ENCODE data around the gene NDUFA13.

The NDUFA13 gene

GRCh38 chr19:19558055-19558454 is 42.0 kb downstream of the NDUFA13 start:
- TF ChIP-seq, protein P1, sequence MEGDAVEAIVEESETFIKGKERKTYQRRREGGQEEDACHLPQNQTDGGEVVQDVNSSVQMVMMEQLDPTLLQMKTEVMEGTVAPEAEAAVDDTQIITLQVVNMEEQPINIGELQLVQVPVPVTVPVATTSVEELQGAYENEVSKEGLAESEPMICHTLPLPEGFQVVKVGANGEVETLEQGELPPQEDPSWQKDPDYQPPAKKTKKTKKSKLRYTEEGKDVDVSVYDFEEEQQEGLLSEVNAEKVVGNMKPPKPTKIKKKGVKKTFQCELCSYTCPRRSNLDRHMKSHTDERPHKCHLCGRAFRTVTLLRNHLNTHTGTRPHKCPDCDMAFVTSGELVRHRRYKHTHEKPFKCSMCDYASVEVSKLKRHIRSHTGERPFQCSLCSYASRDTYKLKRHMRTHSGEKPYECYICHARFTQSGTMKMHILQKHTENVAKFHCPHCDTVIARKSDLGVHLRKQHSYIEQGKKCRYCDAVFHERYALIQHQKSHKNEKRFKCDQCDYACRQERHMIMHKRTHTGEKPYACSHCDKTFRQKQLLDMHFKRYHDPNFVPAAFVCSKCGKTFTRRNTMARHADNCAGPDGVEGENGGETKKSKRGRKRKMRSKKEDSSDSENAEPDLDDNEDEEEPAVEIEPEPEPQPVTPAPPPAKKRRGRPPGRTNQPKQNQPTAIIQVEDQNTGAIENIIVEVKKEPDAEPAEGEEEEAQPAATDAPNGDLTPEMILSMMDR (IDR thresholded peaks at IDR 0.05; ENCODE audit: extremely low read depth, insufficient read depth, missing control alignments) = no peak
- in situ Hi-C loops (cut with MboI; ENCODE audit: low pct_unique_long_range_greater_than_20kb, low sequenced_read_pairs, unreplicated experiment) = no loop called here
- DNase-seq (ENCODE audit: low spot score) = no peak

DNA sequence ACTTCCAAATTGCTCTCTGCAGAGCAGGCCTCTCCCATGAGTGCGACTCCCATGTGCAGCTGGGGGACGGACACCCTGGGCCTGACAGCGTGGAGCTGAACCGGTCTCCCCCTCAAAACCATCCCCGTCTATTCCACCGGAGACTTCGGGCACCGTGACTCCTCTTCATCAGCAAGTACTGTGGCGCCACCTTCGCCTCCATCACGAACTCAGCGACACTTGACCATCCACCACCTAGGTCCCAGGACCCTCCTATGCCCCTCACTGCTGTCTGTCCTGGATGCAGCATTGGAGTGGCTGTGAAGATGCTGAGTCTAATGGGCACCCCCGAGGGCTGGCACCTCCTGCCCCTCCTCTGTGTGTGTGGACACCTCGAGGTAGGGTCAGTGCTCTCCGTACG is 42.6 kb downstream of the NDUFA13 start:
- in situ Hi-C loops (cut with MboI; ENCODE audit: low pct_unique_long_range_greater_than_20kb, low sequenced_read_pairs, unreplicated experiment) = no loop called here
- TF ChIP-seq, protein P1 (IDR thresholded peaks at IDR 0.05; ENCODE audit: extremely low read depth, insufficient read depth, missing control alignments) = no peak
- DNase-seq (ENCODE audit: low spot score) = no peak

GRCh38 chr19:19559931-19560330 is 43.9 kb downstream of the NDUFA13 start:
- no peak for DNase-seq (ENCODE audit: low spot score)
- in situ Hi-C loops (cut with MboI; ENCODE audit: low pct_unique_long_range_greater_than_20kb, low sequenced_read_pairs, unreplicated experiment) = no loop called here
- TF ChIP-seq, protein P1 (IDR thresholded peaks at IDR 0.05; ENCODE audit: extremely low read depth, insufficient read depth, missing control alignments) = no peak

DNA sequence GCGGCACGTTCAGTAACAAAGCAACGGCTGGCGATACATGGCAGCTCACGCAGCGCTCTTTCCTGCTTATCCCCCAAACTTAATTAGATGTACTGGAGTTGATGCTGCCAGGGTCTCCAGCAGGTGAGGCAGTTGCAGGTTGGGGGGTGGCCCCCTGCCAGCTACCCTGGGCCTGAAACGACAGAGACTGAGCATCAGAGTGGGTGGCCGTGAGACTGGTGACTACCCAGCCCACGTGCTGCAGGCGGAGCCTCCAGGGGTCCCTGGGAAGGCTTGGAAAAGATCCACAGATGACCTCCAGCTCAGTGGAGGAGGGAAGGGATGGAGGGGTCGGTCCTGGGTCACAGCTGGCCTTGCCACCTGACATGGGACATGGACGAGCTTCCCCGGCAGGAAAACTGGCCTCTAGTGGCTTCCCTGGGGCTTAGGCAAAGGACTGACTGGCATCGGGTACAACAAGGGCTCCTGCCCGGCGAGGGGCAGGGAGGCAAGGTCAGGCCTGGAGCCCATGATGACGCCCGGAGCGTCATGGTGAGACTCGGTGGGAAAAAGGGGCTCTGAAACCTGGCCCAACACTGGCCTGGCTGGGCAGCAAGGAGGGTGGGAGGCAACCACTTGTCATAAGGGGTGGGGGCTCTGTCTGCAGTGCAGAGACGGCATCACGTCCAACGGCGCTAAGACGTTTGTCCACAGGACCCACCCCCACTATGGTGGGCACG is 46.1 kb downstream of the NDUFA13 start:
- TF ChIP-seq, protein P1 (IDR thresholded peaks at IDR 0.05; ENCODE audit: extremely low read depth, insufficient read depth, missing control alignments) = no peak
- in situ Hi-C loops (cut with MboI; ENCODE audit: low pct_unique_long_range_greater_than_20kb, low sequenced_read_pairs, unreplicated experiment) = no loop called here
- DNase-seq (ENCODE audit: low spot score) = no peak

DNA sequence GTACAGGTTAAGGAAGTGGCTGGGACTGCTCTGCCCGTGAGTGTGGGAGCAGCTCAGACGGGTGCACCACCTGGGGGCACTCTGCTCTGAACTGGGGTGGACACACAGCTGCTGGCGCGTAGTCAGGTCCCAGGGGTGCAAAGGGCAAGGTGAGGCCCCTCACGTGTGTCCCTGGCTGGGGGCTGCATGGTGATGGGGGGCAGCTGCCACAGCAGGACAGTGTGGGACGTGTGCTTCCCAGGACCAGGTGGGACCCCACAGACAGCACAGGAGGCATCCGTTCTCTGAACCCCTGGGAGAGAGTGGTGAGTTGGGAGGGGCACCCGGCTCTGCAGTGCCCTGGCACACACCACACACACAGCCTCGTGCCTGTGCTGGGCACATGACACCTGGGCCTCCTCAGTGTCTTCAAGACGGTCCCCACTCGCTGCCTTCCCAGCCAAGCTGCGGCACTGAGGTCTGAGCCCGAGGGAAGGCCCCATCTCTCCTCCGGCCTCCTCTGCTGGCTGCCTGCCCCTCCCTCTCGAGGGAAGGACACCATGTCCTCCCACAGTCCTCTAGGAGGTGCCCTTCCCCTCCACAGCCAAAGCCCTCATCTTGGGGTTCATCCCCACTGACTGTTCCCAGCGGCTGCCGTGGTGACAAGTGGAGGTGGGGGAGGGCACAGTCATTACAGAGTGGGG is 46.8 kb downstream of the NDUFA13 start:
- in situ Hi-C loops (cut with MboI; ENCODE audit: low pct_unique_long_range_greater_than_20kb, low sequenced_read_pairs, unreplicated experiment) = no loop called here
- DNase-seq (ENCODE audit: low spot score) = no peak
- TF ChIP-seq, protein P1 (IDR thresholded peaks at IDR 0.05; ENCODE audit: extremely low read depth, insufficient read depth, missing control alignments) = peak; percentile 12

- TF ChIP-seq, protein P1 (IDR thresholded peaks at IDR 0.05; ENCODE audit: extremely low read depth, insufficient read depth, missing control alignments) = no peak
- in situ Hi-C loops (cut with MboI; ENCODE audit: low pct_unique_long_range_greater_than_20kb, low sequenced_read_pairs, unreplicated experiment) = no loop called here
- no peak for DNase-seq (ENCODE audit: low spot score)
Observed at GRCh38 chr19:19563348-19563848, 47.4 kb downstream of the NDUFA13 start.
